Glutamatergic neuron (in vitro differentiated cells): Measurements from ENCODE around the gene ZNF74. TPM values are rescaled to one million over a fixed set of nuclear protein-coding genes. Genes with fewer than 3 reads are reported as not detected.

Experiments used
- DNase-seq: peaks from one replicate; pipeline ENCODE4 v3.0.0; 2022
- H3K27ac Mint-ChIP-seq: one replicate; pipeline ENCODE4 v1.8.0; 2020; ENCODE audit warnings: mild to moderate bottlenecking, mixed read lengths, inconsistent platforms; ENCODE audit not compliant: unreplicated experiment
- H3K27me3 Mint-ChIP-seq: one replicate; pipeline ENCODE4 v1.8.0; 2020; ENCODE audit warnings: mild to moderate bottlenecking, moderate library complexity, mixed read lengths, inconsistent platforms; ENCODE audit not compliant: unreplicated experiment
- H3K36me3 Mint-ChIP-seq: one replicate; pipeline ENCODE4 v1.8.0; 2020; ENCODE audit warnings: mild to moderate bottlenecking, mixed read lengths, inconsistent platforms; ENCODE audit not compliant: unreplicated experiment
- H3K4me1 Mint-ChIP-seq: one replicate; pipeline ENCODE4 v1.8.0; 2020; ENCODE audit warnings: mild to moderate bottlenecking, low read depth, mixed read lengths, inconsistent platforms; ENCODE audit not compliant: unreplicated experiment
- H3K4me3 Mint-ChIP-seq: one replicate; pipeline ENCODE4 v1.8.0; 2020; ENCODE audit warnings: mild to moderate bottlenecking, mixed read lengths, inconsistent platforms; ENCODE audit not compliant: unreplicated experiment
- H3K9me3 Mint-ChIP-seq: one replicate; pipeline ENCODE4 v1.8.0; 2020; ENCODE audit warnings: mild to moderate bottlenecking, moderate library complexity, mixed read lengths, inconsistent platforms; ENCODE audit not compliant: unreplicated experiment
- total RNA-seq: library from RNA; stranded (reverse); fragmentation: NEBNext Ultra II Directional; extraction: Animal tissue kit (Norgen Biotek cat#: 25700); gene quantifications from one replicate; pipeline ENCODE4 v1.2.1, GENCODE V29; 2021; ENCODE audit not compliant: unreplicated experiment
- TF ChIP-seq, protein P1 (sequence below): fragments of 200-600 bp; sonication (generic); IDR thresholded peaks from one replicate; pipeline ENCODE4 v1.5.0; 2021; ENCODE audit not compliant: partially characterized antibody, unreplicated experiment

ZNF74 gene
- total RNA-seq, 1 donor from 2014 or later: 50.3 TPM

DNA sequence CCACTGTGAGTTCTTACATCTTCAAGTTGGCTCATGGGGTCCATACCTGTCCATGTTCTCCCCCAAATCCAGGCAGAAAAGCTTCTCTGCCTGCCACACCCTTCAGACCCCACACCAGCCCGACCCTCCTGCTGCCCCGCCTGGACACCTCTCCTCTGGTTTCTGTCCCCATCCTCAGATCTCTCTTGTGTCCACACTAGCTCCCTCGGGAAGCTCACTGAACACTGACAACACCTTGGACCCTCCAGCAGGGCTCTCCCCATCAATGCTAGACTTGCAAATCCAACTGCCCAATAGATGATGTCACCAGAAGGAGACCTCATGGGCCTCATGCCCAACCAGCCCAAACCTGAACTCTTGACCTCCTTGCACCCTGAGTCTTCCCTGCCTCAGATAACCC, 40.8 kb downstream of the ZNF74 start:
- no peak for DNase-seq
- Mint-ChIP-seq H3K36me3 (no peaks in the 10 kb centered on the region), H3K27me3 (peaks cover 24% of the 10 kb centered on the region), H3K27ac (no peak overlapping the region), H3K9me3 (peaks cover 6% of the 10 kb centered on the region), H3K4me3 (no peak overlapping the region), H3K4me1 (peaks cover 8% of the 10 kb centered on the region)
- TF ChIP-seq, protein P1, sequence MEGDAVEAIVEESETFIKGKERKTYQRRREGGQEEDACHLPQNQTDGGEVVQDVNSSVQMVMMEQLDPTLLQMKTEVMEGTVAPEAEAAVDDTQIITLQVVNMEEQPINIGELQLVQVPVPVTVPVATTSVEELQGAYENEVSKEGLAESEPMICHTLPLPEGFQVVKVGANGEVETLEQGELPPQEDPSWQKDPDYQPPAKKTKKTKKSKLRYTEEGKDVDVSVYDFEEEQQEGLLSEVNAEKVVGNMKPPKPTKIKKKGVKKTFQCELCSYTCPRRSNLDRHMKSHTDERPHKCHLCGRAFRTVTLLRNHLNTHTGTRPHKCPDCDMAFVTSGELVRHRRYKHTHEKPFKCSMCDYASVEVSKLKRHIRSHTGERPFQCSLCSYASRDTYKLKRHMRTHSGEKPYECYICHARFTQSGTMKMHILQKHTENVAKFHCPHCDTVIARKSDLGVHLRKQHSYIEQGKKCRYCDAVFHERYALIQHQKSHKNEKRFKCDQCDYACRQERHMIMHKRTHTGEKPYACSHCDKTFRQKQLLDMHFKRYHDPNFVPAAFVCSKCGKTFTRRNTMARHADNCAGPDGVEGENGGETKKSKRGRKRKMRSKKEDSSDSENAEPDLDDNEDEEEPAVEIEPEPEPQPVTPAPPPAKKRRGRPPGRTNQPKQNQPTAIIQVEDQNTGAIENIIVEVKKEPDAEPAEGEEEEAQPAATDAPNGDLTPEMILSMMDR: no peak

DNA sequence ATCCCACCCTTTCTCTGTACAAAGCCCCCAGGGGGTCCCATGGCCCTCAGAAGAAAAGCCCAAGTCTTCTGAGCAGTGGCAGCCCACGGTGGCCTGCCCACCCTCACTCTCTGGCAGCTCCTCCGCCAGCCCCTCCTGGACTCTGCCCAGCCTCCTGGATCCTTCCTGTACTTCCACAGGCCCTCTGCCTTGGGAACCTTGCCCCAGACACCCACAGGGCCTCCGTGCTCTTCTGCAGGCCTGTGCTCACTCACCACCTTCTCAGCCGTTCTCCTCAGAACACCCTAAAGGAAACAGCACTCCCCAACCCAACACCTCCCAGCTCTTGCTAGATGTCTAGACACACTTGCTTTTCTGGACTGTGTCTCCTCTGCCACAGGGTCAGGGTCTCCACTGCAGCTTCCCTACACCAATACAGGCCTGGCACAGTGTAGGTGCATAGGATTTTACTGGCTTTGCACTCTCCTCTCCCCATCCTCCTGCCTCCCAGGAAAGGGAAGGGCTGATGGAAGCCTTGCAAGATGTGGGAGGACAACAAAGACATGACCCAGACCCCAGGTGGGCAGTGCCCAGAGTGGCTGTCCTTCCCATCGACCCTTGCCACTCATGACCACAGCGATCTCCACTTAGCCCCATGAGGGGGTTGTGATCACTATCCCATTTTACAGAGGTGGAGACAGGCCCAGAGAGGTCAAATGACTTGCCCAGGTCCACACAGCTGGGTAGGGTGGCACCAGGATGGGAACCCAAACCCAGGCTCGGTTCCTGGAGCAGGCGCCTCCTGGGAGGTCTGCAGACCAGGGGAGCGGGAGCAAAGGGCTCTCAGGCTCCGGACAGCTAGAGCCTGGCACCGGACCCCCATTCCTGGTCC, 41.7 kb downstream of the ZNF74 start:
- no peak for DNase-seq
- H3K27me3 Mint-ChIP-seq: peaks cover 24% of the 10 kb centered on the region

DNA sequence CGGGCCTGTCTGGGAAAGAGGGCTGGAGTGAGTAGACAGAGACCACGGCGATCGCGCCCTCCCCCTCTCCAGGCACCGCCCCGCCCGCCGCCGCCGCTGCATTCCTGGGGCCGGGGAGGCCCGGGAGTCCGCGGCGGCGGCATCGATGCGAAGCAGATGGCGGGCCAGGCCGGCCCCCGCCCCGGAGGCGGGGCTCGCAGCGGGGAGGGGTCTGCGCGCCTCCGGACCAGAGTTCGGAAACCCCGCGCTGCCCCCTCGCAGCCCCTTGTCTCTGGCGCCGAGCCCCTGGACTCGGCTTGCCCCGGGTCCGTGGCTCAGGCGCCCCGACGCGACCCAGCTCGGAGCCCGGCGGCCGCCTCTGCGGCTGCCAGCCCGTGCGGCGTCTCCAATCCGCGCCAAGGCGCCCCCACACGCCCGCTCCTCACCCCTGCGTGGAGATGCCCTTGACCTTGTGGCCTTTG, 42.4 kb downstream of the ZNF74 start:
- Mint-ChIP-seq H3K9me3 (peaks cover 6% of the 10 kb centered on the region), H3K27ac (no peak overlapping the region), H3K36me3 (no peaks in the 10 kb centered on the region), H3K4me3 (peak overlapping the region; percentile 87), H3K27me3 (peaks cover 24% of the 10 kb centered on the region), H3K4me1 (peaks cover 8% of the 10 kb centered on the region)
- peak; percentile 57 for DNase-seq
- TF ChIP-seq, protein P1: no peak

More for the DNA sequence above, 41.7 kb downstream of the ZNF74 start:
- TF ChIP-seq, protein P1: no peak
- H3K27ac Mint-ChIP-seq: no peak overlapping the region
- H3K4me3 Mint-ChIP-seq: peak overlapping the region; percentile 47
- no peaks in the 10 kb centered on the region for H3K36me3 Mint-ChIP-seq
- H3K9me3 Mint-ChIP-seq: peaks cover 6% of the 10 kb centered on the region
- peaks cover 8% of the 10 kb centered on the region for H3K4me1 Mint-ChIP-seq

DNA sequence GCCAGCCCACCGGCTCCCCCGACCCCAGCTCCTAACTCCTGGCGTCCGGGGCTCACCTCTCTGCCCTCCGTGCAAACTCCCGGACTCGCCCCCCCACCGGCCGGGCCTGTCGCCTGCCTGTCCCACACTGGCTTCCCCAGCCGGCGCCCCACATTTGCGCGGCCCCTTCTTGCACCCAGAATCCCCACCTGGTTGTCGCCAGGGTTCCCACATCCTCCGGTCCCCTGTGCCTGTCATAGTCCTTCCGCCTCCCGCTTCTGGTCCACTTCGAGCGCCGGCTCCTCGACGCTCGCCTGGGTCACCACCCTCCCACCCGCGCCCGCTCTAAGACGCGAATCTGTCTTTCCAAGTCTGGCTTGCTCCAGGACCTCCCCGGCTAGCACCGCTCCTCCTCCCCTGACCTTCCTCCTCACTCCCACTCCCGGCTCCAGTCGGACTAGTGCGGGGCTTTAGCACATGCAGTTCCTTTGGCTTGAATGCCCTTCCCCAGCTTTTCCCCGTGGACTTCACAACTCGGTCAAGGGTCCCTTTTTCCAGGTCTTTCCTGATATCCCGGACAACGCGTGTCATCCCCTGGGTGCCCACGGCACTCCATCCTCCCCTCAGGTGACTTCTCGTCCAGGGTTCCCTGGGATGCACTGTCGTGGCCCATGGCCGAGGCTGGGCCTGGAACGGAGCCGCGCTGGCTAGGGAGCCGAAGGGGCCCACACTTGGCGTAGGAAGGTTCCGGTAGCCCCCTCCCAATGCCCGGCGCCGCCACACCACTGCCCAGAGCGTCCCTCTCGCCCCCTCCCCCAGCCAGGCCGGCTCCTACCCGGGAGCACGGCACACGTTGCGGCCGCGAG, 43.0 kb downstream of the ZNF74 start:
- Mint-ChIP-seq H3K27me3 (peaks cover 24% of the 10 kb centered on the region), H3K9me3 (peaks cover 6% of the 10 kb centered on the region), H3K4me1 (peaks cover 8% of the 10 kb centered on the region), H3K36me3 (no peaks in the 10 kb centered on the region), H3K4me3 (peak overlapping the region; percentile 87), H3K27ac (no peak overlapping the region)
- no peak for DNase-seq
- TF ChIP-seq, protein P1: no peak
